KOPT-K1 (cell line): ENCODE measurements around the gene KRTAP10-10.
"Not testable (repeated sequence)": the region's sequence is repeated elsewhere in the genome, so short reads cannot be mapped to it uniquely, and the experiment has no call there.

Source experiments
- H3K27ac ChIP-seq: fragments of 200-600 bp; sonication (generic); 2 replicates; pipeline ENCODE4 v1.5.1; 2016; ENCODE audit warnings: antibody characterized with exemption, mild to moderate bottlenecking, low read depth, low read length; ENCODE audit not compliant: poor library complexity, severe bottlenecking
- H3K36me3 ChIP-seq: fragments of 200-600 bp; sonication (generic); 2 replicates; pipeline ENCODE4 v1.5.1; 2017; ENCODE audit warnings: antibody characterized with exemption, mild to moderate bottlenecking, low read length, moderate library complexity; ENCODE audit not compliant: insufficient read depth
- H3K9me3 ChIP-seq: fragments of 200-600 bp; sonication (generic); 2 replicates; pipeline ENCODE4 v1.5.1; 2017; ENCODE audit warnings: antibody characterized with exemption, low read length, mild to moderate bottlenecking; ENCODE audit not compliant: insufficient read depth, poor library complexity, severe bottlenecking

The KRTAP10-10 gene

DNA sequence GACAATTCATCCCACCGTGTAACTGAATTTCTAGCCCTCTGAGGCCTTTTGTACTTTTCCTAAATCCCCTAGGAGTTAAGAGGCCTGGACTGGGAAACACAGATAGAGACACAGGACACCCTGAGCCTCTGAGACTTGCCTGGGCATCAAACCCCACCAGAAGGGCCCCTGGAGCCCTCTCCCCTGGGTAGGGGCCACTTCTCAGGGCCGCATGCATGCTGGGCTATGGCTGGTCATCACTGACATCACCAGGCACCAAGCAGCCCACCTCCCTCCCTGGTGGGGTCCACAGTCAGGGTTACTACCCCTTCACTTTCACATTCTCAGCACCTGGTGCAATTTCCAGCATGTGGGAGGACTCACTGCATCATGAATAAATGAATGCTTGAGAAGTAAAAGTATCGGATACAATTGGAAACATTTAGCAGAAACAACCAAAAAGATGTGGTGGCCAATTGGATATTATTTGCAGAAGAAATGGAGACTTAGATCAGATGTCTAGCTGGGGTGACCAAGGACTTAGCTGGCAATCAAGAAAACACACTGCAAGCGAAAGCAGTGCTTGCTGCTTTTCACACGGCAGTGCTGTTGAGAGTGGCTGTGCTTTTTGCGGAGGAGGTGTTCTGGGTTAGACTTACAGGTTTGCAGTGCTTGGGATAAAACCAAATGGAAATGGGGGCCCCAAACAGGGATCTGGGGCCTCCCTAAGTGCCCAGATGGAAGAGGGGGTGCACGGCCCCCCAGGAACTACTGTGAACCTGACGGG is 37.7 kb upstream of the KRTAP10-10 start:
- Histone ChIP-seq H3K36me3 (no peaks in the 10 kb centered on the region), H3K27ac (no peak overlapping the region), H3K9me3 (peaks cover 7% of the 10 kb centered on the region)

DNA sequence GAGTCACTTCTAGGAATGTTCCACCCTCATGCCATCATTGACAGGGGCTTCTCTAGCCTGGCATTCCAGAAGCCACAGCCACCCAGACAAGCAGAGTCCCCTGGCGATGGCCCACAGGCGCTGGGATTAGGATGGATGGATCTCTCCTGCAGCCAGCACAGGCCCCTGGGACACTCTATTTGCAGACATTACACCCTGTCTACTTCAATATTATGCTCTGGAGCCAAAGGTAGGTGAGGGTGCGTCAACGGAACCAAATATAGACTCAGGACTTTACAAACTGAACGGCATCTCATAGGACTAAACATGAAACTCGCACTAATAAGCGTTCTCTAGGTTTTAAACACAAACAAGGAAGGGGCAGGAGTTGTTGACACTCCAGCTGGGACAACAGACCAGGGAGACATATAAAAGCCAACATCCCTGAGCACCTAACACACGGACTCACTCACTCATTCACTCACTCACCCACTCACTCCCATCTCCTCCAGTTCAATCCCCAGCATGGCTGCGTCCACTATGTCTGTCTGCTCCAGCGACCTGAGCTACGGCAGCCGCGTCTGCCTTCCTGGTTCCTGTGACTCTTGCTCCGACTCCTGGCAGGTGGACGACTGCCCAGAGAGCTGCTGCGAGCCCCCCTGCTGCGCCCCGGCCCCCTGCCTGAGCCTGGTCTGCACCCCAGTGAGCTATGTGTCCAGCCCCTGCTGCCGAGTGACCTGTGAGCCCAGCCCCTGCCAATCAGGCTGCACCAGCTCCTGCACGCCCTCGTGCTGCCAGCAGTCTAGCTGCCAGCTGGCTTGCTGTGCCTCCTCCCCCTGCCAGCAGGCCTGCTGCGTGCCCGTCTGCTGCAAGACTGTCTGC is 36.8 kb upstream of the KRTAP10-10 start, which contains the start of gene KRTAP10-7:
Gene KRTAP10-7, plus strand, starts transcription at position 480 of the 861 bp plus-strand sequence. Its CDS starts 25 bp downstream, at position 505.
- H3K27ac ChIP-seq, H3K36me3 ChIP-seq, H3K9me3 ChIP-seq: not testable (repeated sequence)

DNA sequence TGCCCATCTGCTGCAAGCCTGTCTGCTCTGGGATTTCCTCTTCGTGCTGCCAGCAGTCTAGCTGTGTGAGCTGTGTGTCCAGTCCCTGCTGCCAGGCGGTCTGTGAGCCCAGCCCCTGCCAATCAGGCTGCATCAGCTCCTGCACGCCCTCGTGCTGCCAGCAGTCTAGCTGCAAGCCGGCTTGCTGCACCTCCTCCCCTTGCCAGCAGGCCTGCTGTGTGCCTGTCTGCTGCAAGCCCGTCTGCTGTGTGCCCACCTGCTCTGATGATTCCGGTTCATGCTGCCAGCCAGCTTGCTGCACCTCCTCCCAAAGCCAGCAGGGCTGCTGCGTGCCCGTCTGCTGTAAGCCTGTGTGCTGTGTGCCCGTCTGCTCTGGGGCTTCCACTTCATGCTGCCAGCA is 36.1 kb upstream of the KRTAP10-10 start:
- H3K9me3 ChIP-seq, H3K27ac ChIP-seq, H3K36me3 ChIP-seq: not testable (repeated sequence)

DNA sequence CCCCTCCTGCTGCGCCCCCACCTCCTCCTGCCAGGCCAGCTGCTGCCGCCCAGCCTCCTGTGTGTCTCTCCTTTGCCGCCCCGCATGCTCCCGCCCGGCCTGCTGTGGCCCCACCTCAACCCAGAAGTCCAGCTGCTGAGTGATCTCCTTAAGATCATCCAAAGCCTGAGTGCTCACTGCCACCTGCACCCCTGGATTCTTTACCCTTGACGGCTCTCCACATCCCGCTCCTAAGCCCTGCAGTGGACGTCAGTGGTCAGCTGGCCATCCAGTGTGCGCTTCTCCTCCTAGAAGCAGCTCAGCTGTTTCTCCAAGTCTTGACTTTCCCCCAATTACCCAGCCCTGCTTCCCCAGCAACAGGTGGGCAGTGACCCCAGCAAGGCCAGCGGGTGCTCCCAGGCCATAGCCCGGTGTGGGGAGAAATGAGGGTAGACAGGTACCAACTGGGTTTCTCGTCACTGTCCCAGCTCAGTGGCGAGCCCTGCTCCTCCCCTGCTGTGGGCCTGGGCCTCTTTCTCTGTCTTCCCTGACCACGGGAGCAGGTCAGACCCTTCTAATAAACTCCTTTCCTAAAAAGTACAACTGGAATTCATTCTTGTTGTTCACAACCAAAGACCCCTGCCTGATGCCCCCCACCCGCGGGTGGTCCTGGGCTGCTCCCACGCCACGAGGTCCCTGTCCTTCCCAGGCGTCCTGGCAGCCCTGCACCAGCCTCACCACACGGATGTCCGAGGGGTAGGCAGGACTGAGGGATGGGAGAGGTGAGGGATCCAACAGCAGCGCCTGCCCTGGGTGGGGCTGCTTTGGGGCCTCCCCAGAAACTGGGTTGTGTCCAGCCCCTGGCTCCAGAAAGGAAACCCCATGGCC is 35.3 kb upstream of the KRTAP10-10 start:
- H3K36me3 ChIP-seq, result no peaks in the 10 kb centered on the region
- H3K27ac ChIP-seq, result no peak overlapping the region
- peaks cover 9% of the 10 kb centered on the region for H3K9me3 ChIP-seq

DNA sequence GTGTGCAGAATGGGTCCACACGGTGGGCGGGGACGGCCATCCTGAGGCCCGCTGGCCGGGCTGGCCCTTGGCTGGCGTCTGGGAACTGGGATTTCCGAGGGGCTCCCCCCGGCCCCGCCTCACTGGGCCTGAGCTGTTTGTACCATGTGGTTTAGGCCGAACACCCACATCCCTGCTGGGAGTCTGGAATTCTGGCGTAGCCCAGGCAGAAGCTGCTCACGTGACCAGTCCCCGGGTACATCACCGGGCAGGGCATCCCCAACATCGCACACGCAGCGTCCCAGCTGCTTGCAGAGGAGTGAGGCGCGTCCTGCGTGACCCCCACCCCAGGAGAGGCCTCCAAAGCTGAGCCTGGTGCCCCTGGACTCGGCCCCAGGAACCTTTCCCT is 34.7 kb upstream of the KRTAP10-10 start:
- no peak overlapping the region for H3K27ac ChIP-seq
- no peaks in the 10 kb centered on the region for H3K36me3 ChIP-seq
- H3K9me3 ChIP-seq, result peaks cover 9% of the 10 kb centered on the region

DNA sequence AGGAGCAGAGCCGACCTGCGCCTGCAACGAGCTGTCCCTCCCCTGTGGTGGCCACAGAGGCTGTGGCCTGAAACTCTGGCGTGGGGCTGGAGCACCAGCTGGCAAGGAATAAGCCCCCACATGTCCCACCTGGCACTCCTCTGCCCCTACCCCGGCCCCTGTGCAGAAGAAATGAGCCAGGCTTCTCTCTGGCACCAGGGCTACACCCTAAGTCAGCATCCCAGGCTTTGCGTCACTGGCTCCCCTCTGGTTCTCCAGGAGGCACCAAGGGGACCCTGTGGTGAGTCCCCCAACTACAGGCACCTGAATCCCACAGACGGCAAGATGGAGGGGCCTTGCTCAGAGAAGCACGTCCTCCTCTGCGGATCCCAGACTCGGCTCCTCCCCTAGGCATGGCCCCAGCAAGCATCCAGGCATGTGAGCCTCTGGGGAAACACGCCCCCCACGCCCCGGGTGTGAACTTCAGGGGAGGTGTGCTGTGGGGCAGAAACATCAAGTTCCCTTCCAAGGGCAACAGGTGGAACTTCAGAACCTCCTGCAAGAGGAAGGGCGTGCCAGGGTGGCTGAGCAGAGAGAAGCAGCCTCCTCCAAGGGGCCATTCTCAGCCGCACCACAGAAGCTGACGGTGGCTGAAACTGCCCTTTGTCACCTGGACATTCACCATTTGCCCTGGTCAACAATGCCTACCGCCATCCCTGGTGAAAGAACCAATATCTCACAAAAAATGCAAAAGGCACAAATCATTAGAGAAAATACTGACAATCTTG is 33.9 kb upstream of the KRTAP10-10 start:
- Histone ChIP-seq H3K27ac (no peak overlapping the region), H3K9me3 (peaks cover 9% of the 10 kb centered on the region), H3K36me3 (no peaks in the 10 kb centered on the region)

DNA sequence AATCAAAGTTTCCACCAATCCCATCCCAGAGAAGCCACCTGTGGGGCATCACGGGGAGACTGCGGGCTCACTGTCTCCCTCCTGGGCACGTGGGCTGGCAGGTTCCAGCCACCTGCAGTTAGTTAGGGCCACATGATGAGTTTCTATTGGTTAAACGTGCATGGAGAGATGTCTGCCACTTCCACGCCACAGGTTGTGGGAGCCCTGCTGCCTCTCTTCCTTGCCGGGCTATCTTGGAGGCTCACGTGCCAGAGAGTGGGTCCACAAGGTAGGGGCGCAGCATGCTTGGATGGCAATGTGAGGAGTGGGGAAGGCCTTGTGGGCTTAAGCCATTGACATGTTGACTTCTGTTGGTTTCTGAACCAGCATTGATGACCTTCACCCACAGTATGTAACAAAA is 33.2 kb upstream of the KRTAP10-10 start:
- Histone ChIP-seq H3K9me3 (peaks cover 10% of the 10 kb centered on the region), H3K27ac (no peak overlapping the region), H3K36me3 (no peaks in the 10 kb centered on the region)

DNA sequence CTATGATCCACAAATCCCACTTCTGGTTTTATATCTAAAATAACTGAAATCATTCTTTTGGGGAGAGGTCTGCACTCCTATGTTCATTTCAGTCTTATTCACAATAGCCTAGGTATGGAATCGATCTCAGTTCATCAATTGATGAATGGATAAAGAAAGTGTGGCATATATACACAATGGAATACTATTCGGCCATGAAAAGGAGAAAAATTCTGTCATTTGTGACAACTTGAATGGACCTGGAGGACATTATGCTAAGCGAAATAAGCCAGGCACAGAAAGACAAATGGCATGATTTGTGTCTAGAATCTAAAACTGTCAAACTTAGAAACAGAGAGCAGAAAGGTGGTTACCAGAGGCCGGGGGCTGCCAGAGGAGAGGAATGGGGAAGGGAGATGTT is 30.7 kb upstream of the KRTAP10-10 start:
- Histone ChIP-seq H3K9me3 (peaks cover 34% of the 10 kb centered on the region), H3K36me3 (no peaks in the 10 kb centered on the region), H3K27ac (no peak overlapping the region)

DNA sequence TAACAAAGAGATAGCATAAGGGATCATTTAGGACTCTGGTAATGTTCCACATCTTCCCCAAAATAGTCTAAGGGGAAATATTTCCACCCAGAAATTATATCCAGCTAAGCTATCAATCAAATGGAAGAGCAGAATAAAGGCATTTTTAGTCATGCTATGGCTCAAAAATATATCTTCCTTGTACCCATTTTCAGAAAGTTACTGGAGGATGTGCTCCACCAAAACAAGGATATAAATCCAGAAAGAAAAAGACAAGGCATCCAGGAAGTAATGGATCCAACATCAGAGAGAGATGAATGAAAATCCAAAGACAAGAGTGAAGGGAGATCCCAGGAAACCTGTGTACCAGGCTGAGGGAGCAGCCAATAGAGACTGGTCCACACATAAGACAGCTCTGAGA is 28.0 kb upstream of the KRTAP10-10 start:
- Histone ChIP-seq H3K27ac (no peak overlapping the region), H3K9me3 (peaks cover 38% of the 10 kb centered on the region), H3K36me3 (no peaks in the 10 kb centered on the region)

DNA sequence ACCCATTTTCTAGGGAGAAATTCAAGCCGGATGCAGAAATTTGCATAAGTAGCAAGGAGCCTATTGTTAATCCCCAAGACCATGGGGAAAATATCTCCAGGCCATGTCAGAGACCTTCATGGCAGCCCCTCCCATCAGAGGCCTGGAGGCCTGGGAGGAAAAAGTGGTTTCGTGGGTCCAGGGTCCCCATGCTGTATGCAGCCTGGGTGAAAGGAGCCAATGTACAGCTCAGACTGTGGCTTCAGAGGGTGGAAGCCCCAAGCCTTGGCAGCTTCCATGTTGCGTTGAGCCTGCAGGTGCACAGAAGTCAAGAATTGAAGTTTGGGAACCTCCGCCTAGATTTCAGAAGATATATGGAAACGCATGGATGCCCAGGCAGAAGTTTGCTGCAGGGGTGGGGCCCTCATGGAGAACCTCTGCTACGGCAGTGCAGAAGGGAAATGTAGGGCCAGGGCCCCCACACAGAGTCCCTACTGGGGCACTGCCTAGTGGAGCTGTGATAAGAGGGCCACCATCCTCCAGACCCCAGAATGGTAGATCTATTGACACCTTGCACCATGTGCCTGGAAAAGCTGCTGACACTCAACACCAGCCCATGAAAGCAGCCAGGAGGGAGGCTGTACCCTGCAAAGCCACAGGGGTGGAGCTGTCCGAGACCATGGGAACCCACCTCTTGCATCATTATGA is 26.9 kb upstream of the KRTAP10-10 start:
- peaks cover 33% of the 10 kb centered on the region for H3K9me3 ChIP-seq
- H3K36me3 ChIP-seq, H3K27ac ChIP-seq: not testable (repeated sequence)

DNA sequence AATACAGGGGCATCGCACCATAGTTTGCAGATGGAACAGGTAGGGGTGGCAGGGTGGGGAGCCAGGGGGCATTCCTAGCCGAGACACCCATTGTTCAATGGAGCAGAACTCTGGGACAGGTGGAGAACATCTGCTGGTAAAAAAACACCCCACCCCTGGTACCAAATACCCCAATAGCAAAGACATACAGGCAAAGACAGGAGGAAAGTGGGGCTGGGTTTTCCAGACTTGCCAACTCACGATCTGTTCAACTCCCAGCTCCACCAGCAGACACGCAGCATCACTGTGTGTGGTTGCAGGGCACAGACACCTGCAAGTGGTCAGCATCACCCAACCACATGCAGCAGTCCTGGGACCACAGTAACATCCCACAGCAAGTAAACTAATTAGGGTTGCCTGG is 25.6 kb upstream of the KRTAP10-10 start:
- Histone ChIP-seq H3K9me3 (peaks cover 33% of the 10 kb centered on the region), H3K27ac (no peak overlapping the region), H3K36me3 (no peaks in the 10 kb centered on the region)

DNA sequence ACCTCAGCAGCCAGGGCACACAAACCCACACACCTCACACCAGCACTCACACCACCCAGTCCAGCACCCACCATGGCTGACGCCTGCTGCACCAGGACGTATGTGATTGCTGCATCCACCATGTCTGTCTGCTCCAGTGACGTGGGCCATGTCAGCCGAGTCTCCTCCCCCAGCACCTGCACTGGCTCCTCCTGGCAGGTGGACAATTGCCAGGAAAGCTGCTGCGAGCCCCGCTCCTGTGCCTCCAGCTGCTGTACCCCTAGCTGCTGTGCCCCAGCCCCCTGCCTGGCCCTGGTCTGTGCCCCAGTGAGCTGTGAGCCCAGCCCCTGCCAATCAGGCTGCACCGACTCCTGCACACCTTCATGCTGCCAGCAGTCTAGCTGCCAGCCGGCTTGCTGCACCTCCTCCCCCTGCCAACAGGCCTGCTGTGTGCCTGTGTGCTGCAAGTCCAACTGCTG is 25.1 kb upstream of the KRTAP10-10 start, which contains the start of gene KRTAP10-8:
Gene KRTAP10-8, plus strand, starts transcription at position 51 of the 458 bp plus-strand sequence. Its CDS starts 22 bp downstream, at position 73.
- H3K36me3 ChIP-seq, result no peaks in the 10 kb centered on the region
- H3K27ac ChIP-seq, result no peak within 1 kb of the TSS
- H3K9me3 ChIP-seq, result peaks cover 33% of the 10 kb centered on the region

DNA sequence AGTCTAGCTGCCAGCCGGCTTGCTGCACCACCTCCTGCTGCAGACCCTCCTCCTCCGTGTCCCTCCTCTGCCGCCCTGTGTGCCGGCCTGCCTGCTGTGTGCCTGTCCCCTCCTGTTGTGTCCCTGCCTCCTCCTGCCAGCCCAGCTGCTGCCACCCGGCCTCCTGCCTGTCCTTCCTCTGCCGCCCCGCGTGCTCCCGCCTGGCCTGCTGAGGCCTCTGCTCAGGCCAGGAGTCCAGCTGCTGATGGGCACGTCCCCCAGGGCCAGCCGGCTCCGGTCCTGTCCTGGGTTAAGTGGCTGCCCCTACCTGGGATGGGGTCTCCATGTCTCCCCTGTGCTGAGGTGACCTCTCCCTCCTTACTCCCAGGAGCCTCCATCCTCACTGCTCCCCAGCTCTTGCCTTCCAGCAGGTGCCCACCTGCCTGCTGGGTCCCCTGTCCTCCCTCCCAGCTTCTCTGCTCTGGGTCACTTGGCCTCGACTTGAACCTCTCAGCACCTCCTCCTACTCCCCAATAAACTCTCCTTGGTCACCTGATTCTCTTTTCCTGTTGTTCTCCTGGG is 24.4 kb upstream of the KRTAP10-10 start:
- Histone ChIP-seq H3K36me3 (no peaks in the 10 kb centered on the region), H3K9me3 (peaks cover 33% of the 10 kb centered on the region), H3K27ac (no peak overlapping the region)
